HepG2 (cell line): ENCODE results near the gene DCAF7. TPM values are rescaled to one million over a fixed set of nuclear protein-coding genes. Genes with fewer than 3 reads are reported as not detected.

ENCODE experiments used
- CCDC6 ChIP-seq: sonication (generic); formaldehyde crosslinking; IDR thresholded peaks from 2 replicates; pipeline ENCODE4 v1.8.1; 2022; ENCODE audit warnings: mild to moderate bottlenecking, missing genetic modification reagents, moderate library complexity
- KAT8 ChIP-seq: IDR thresholded peaks from 2 replicates; pipeline ENCODE4 v1.6.1; 2016; ENCODE audit warnings: missing genetic modification reagents, missing compliant biosample characterization
- KDM2A ChIP-seq: sonication (generic); formaldehyde crosslinking; IDR thresholded peaks from 2 replicates; pipeline ENCODE4 v1.4.0; 2020; ENCODE audit warnings: low read depth, missing genetic modification reagents, borderline replicate concordance
- MXD4 ChIP-seq: IDR thresholded peaks from 2 replicates; pipeline ENCODE4 v1.6.1; 2016; ENCODE audit warnings: mild to moderate bottlenecking, missing biosample characterization, missing genetic modification reagents
- RBAK ChIP-seq: sonication (generic); formaldehyde crosslinking; IDR thresholded peaks from 2 replicates; pipeline ENCODE4 v1.5.1; 2020; ENCODE audit warnings: mild to moderate bottlenecking, missing genetic modification reagents
- REL ChIP-seq: sonication (generic); formaldehyde crosslinking; conservative IDR thresholded peaks from 2 replicates; pipeline ENCODE4 v1.8.0; 2022; ENCODE audit warnings: mild to moderate bottlenecking, missing genetic modification reagents, moderate library complexity
- SPEN ChIP-seq: sonication (generic); formaldehyde crosslinking; IDR thresholded peaks from 2 replicates; pipeline ENCODE4 v1.5.1; 2020; ENCODE audit warnings: low read depth, mild to moderate bottlenecking, missing genetic modification reagents
- TAF1 ChIP-seq: sonication (generic); formaldehyde crosslinking; IDR thresholded peaks from 2 replicates; pipeline ENCODE4 v1.4.0; 2020; ENCODE audit warnings: missing genetic modification reagents
- ZBTB10 ChIP-seq: sonication (generic); formaldehyde crosslinking; IDR thresholded peaks from 2 replicates; pipeline ENCODE4 v1.4.0; 2020; ENCODE audit warnings: missing genetic modification reagents, borderline replicate concordance
- ZBTB40 ChIP-seq, 2 experiments: fragments of 450-650 bp in 1 of 2; sonication (generic) in 1 of 2; formaldehyde crosslinking in 1 of 2; IDR thresholded peaks; 2 replicates each; pipeline versions ENCODE4 v1.6.1 to v1.8.0; 2016 to 2022; ENCODE audit warnings: antibody characterized with exemption in 1 of 2, mild to moderate bottlenecking in 1 of 2, missing genetic modification reagents in 1 of 2
- ZNF275 ChIP-seq: sonication (generic); formaldehyde crosslinking; IDR thresholded peaks from 2 replicates; pipeline ENCODE4 v1.8.0; 2022; ENCODE audit warnings: missing genetic modification reagents, mild to moderate bottlenecking, inconsistent platforms, borderline replicate concordance
- ZNF570 ChIP-seq: sonication (generic); formaldehyde crosslinking; IDR thresholded peaks from 2 replicates; pipeline ENCODE4 v1.4.0; 2020; ENCODE audit warnings: mild to moderate bottlenecking, missing genetic modification reagents, borderline replicate concordance
- ZNF747 ChIP-seq: sonication (generic); formaldehyde crosslinking; IDR thresholded peaks from 2 replicates; pipeline ENCODE4 v1.8.1; 2023; ENCODE audit warnings: missing genetic modification reagents, mild to moderate bottlenecking, borderline replicate concordance
- polyA plus RNA-seq, 8 experiments: library from polyadenylated mRNA; depleted of rRNA in 3 of 8; stranded (reverse) in 7 of 8; unstranded in 1 of 8; fragments of >200 nt; fragmentation: Illumina TruSeq in 4 of 8; extraction: Trizol in 4 of 8; gene quantifications; 2 replicates each; pipeline versions ENCODE4 v1.2.1 to v1.2.3, GENCODE V29; 2011 to 2016; ENCODE audit warnings: low read depth in 4 of 8, missing spikeins in 1 of 8, mixed read lengths in 1 of 8; ENCODE audit not compliant: insufficient read depth in 1 of 8
- total RNA-seq, 5 experiments: library from RNA; depleted of rRNA; stranded (reverse); fragments of >200 nt; fragmentation: Illumina TruSeq; extraction: Trizol; gene quantifications; 2 replicates each; pipeline ENCODE4 v1.2.3, GENCODE V29; 2016; ENCODE audit warnings: low read depth in 1 of 5

Gene DCAF7
- total and polyA plus RNA-seq, 2 of the 13 experiments (the other 11 are each of a cell fraction or from before 2014, with no cell fraction given) = 55.2 to 73.4 TPM

- TF ChIP-seq ZNF275 (CRISPR knock-in tag) (no peak), RBAK (CRISPR knock-in tag) (0 out of 2 replicates have a peak, but pooled peaks have one; percentile 65), SPEN (peak; percentile 67), ZNF747 (CRISPR knock-in tag) (peak; percentile 88; the same call in 1 of the 2 replicates), ZBTB10 (CRISPR knock-in tag) (peak; percentile 63), ZBTB40 (IDR thresholded peaks at IDR 0.05) (no peak), ZBTB40 (CRISPR knock-in tag; IDR thresholded peaks at IDR 0.05) (peak; percentile 68; the same call in 1 of the 2 replicates), ZNF570 (CRISPR knock-in tag) (no peak), REL (no peak), TAF1 (CRISPR knock-in tag) (0 out of 2 replicates have a peak, but pooled peaks have one; percentile 29), KDM2A (CRISPR knock-in tag) (0 out of 2 replicates have a peak, but pooled peaks have one; percentile 16), KAT8 (peak; percentile 84), CCDC6 (CRISPR knock-in tag) (peak; percentile 79; the same call in 1 of the 2 replicates), MXD4 (peak; percentile 44; the same call in 1 of the 2 replicates)
Observed at GRCh38 chr17:63531022-63531965, 19.0 kb upstream of the DCAF7 start (continued).
